KOPT-K1 (cell line): Measurements from ENCODE around the gene PTPRT.

Experiments used
- H3K27ac ChIP-seq: fragments of 200-600 bp; sonication (generic); 2 replicates; pipeline ENCODE4 v1.5.1; 2016; ENCODE audit warnings: antibody characterized with exemption, mild to moderate bottlenecking, low read depth, low read length; ENCODE audit not compliant: poor library complexity, severe bottlenecking
- H3K36me3 ChIP-seq: fragments of 200-600 bp; sonication (generic); 2 replicates; pipeline ENCODE4 v1.5.1; 2017; ENCODE audit warnings: antibody characterized with exemption, mild to moderate bottlenecking, low read length, moderate library complexity; ENCODE audit not compliant: insufficient read depth
- H3K9me3 ChIP-seq: fragments of 200-600 bp; sonication (generic); 2 replicates; pipeline ENCODE4 v1.5.1; 2017; ENCODE audit warnings: antibody characterized with exemption, low read length, mild to moderate bottlenecking; ENCODE audit not compliant: insufficient read depth, poor library complexity, severe bottlenecking

Gene PTPRT

GRCh38 chr20:42493001-42493400, 696.7 kb downstream of the PTPRT start:
- no peaks in the 10 kb centered on the region for H3K36me3 ChIP-seq
- no peak overlapping the region for H3K27ac ChIP-seq
- H3K9me3 ChIP-seq, result no peaks in the 10 kb centered on the region

- Histone ChIP-seq H3K27ac (no peak overlapping the region), H3K9me3 (no peaks in the 10 kb centered on the region), H3K36me3 (no peaks in the 10 kb centered on the region)
These were observed 697.4 kb downstream of the PTPRT start for GRCh38 chr20:42492290-42492689.

DNA sequence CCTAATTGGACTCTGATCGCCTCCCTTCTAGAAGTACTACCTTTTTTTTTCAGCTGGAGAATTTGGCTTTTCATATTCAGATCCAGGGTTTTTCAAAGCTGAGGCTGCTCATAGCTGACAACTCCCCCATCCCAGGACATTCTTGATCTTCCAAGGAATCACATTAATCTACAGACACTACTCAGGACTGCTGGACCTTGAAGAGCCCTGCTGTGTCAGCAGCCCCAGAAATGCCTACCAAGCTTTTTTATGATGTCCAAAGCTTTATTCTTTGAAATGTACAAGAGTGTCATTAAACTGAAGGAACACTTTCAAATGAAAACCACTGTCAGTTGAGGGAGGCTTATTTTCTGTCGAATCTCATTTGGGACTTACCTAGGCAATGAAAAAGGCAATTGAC, 704.1 kb downstream of the PTPRT start:
- no peak overlapping the region for H3K27ac ChIP-seq
- no peaks in the 10 kb centered on the region for H3K9me3 ChIP-seq
- no peaks in the 10 kb centered on the region for H3K36me3 ChIP-seq

DNA sequence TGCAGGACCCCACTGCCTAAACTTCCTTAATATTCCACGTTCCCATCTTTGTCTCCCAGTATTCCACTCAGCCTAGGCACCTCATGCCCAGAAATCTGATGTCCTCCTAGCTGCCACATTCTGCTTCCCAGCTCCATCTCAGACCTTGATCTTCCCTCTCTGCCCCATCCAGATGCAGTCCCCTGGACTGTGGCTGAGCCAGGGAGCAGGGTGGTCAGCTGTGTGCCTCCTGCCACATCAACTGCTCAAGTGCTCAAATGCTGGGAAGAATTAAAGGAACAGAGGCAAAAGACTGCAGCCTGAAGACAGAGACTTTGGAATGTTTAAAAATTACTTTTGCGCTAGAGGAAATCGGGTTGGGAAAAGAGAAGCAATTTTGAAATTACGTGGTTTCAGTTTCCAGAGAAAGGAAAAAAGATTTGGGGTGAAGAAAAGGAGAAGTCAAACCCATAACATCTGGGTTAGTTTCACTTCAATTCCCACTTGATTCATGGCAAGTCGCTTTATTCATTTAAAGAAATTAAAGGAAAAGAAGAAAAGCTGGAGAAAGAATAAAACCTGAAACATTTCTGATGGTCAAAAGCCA, 704.8 kb downstream of the PTPRT start:
- no peak overlapping the region for H3K27ac ChIP-seq
- no peaks in the 10 kb centered on the region for H3K36me3 ChIP-seq
- no peaks in the 10 kb centered on the region for H3K9me3 ChIP-seq

DNA sequence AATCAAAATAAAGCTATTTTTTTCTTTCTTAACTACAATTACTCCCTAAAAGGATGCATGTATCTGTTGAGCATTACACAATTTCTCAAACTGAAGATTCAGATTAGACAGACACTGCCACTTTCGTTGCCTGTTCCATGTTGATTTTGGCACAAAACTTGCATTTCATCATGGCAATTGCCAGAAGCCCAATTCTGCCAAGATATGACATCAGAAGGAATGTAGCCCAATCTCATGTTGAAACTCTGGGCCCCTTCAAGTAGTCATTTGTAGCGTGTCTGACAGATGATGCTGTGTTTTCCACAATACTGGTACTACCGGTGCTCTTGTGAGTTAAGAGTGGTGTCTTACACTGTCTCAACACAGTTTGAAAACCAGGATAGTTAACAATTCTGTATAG, 705.4 kb downstream of the PTPRT start:
- Histone ChIP-seq H3K36me3 (no peaks in the 10 kb centered on the region), H3K9me3 (no peaks in the 10 kb centered on the region), H3K27ac (no peak overlapping the region)

- Histone ChIP-seq H3K27ac (no peak overlapping the region), H3K36me3 (no peaks in the 10 kb centered on the region), H3K9me3 (no peaks in the 10 kb centered on the region)
These were observed 705.9 kb downstream of the PTPRT start for GRCh38 chr20:42483730-42484303.

- no peaks in the 10 kb centered on the region for H3K9me3 ChIP-seq
- H3K36me3 ChIP-seq, result no peaks in the 10 kb centered on the region
- no peak overlapping the region for H3K27ac ChIP-seq
These were observed 706.9 kb downstream of the PTPRT start for GRCh38 chr20:42482808-42483207.

- H3K9me3 ChIP-seq, result no peaks in the 10 kb centered on the region
- no peaks in the 10 kb centered on the region for H3K36me3 ChIP-seq
- H3K27ac ChIP-seq, result no peak overlapping the region
These were observed 713.9 kb downstream of the PTPRT start for GRCh38 chr20:42475773-42476172.

GRCh38 chr20:42474646-42475045, 715.1 kb downstream of the PTPRT start:
- no peak overlapping the region for H3K27ac ChIP-seq
- H3K9me3 ChIP-seq, result no peaks in the 10 kb centered on the region
- H3K36me3 ChIP-seq, result no peaks in the 10 kb centered on the region

- H3K27ac ChIP-seq, result no peak overlapping the region
- no peaks in the 10 kb centered on the region for H3K36me3 ChIP-seq
- no peaks in the 10 kb centered on the region for H3K9me3 ChIP-seq
These were observed 717.5 kb downstream of the PTPRT start for GRCh38 chr20:42472198-42472597.

DNA sequence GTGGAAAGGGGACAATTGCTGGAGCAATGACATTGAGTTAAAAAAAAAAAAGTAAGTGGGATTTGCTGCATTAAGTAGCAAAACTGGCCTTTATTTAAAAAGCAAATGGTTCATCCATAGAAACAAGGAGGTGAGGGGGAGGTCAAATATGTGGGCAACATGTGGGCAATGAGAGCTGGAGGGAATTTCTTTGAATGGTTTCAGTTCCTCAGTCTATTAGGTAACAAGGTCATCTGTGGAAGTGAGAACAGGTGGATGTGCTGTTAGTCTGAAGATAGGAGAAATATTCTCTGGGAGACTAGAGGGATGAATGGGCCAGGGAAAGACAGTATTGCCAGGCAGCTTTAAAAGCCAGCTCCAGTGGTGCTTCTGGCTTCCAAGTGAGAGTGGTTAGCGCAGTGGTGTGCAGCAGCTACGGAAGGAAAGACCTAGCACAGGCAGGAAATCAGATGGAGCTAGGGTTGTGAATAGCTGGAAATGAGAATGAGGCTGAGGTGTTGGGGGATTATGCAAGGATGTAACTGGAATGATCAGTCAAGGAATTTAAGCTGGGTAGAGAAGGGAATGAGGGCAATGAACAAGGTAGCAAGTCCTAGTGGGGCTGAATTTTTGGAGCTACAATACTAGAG, 727.6 kb downstream of the PTPRT start:
- H3K9me3 ChIP-seq, result no peaks in the 10 kb centered on the region
- no peak overlapping the region for H3K27ac ChIP-seq
- no peaks in the 10 kb centered on the region for H3K36me3 ChIP-seq

- H3K36me3 ChIP-seq, result no peaks in the 10 kb centered on the region
- H3K9me3 ChIP-seq, result no peaks in the 10 kb centered on the region
- no peak overlapping the region for H3K27ac ChIP-seq
These were observed 728.4 kb downstream of the PTPRT start for GRCh38 chr20:42461291-42461690.

DNA sequence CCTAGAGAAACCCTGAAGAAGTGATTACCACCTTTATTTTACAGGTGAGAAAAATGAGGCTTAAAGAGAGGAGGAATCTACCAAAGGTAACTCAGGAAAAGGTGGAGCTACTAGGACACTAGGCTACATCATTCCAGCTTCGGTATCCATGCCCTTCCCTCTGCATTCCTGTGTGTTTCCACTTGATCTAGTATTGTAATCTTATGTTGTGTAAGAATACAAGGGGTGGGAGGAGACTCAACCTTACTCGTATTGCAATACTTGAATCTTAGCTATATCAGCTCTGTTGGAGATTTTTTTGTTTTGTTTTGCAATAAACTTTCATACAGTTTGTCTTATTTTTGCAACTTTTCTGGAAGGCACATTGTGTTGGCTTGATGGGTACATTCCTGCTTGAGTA, 742.4 kb downstream of the PTPRT start:
- H3K27ac ChIP-seq, result no peak overlapping the region
- no peaks in the 10 kb centered on the region for H3K9me3 ChIP-seq

DNA sequence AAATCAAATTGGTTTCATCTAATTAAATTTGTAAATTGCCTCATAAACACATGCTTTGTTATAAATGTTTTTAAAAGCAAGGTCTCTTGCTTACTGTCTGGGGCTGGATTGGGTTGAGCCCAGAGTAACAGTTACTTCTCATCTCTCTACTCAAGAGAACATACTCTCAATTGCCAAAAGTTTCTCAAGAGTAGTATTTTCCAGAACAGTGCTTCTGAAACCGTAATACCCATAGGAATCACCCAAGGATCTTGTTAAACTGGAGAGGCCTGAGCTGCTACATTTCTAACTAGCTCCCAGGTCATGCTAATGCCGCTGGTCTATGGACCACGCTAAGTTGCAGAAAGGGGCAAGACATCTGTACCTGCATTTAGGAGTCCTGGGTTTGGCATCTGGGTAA, 744.9 kb downstream of the PTPRT start:
- no peaks in the 10 kb centered on the region for H3K36me3 ChIP-seq
- H3K27ac ChIP-seq, result no peak overlapping the region
- no peaks in the 10 kb centered on the region for H3K9me3 ChIP-seq

More for the DNA sequence above, 742.4 kb downstream of the PTPRT start:
- H3K36me3 ChIP-seq, result no peaks in the 10 kb centered on the region

GRCh38 chr20:42443200-42443599, 746.5 kb downstream of the PTPRT start:
- Histone ChIP-seq H3K27ac (no peak overlapping the region), H3K36me3 (no peaks in the 10 kb centered on the region), H3K9me3 (no peaks in the 10 kb centered on the region)

- Histone ChIP-seq H3K36me3 (no peaks in the 10 kb centered on the region), H3K9me3 (no peaks in the 10 kb centered on the region), H3K27ac (no peak overlapping the region)
These were observed 747.0 kb downstream of the PTPRT start for GRCh38 chr20:42442716-42443115.
